ENCODE measurements around the gene C1QC. TPM values are rescaled to one million over a fixed set of nuclear protein-coding genes. Genes with fewer than 3 reads are reported as not detected.

C1QC gene
- total and polyA plus RNA-seq, 3 donors from 2014 or later, result 8.6 to 108 (median 36.8) TPM

DNA sequence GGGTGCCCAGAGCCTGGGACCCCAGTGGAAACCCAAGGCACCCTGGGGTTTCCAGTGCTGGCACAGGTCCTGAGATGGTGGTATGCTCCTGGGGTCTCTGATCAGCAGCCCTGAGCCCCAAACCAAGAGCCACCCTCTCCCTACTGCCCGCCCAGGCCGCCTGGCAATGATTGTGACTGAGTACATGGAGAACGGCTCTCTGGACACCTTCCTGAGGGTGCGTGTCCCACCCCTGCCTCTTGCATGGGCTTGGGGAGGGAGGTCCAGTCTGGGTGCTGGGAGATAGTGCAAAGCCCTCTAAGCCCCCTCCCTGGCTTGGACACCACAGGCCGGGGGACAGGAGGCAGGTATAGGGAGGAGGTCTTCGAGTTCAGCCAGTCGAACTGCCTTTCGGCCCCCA, 45.4 kb upstream of the C1QC start:
- no peak for TF ChIP-seq POLR2A (IDR thresholded peaks at IDR 0.05)
- TF ChIP-seq, protein P1, sequence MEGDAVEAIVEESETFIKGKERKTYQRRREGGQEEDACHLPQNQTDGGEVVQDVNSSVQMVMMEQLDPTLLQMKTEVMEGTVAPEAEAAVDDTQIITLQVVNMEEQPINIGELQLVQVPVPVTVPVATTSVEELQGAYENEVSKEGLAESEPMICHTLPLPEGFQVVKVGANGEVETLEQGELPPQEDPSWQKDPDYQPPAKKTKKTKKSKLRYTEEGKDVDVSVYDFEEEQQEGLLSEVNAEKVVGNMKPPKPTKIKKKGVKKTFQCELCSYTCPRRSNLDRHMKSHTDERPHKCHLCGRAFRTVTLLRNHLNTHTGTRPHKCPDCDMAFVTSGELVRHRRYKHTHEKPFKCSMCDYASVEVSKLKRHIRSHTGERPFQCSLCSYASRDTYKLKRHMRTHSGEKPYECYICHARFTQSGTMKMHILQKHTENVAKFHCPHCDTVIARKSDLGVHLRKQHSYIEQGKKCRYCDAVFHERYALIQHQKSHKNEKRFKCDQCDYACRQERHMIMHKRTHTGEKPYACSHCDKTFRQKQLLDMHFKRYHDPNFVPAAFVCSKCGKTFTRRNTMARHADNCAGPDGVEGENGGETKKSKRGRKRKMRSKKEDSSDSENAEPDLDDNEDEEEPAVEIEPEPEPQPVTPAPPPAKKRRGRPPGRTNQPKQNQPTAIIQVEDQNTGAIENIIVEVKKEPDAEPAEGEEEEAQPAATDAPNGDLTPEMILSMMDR (IDR thresholded peaks at IDR 0.05), result no peak

DNA sequence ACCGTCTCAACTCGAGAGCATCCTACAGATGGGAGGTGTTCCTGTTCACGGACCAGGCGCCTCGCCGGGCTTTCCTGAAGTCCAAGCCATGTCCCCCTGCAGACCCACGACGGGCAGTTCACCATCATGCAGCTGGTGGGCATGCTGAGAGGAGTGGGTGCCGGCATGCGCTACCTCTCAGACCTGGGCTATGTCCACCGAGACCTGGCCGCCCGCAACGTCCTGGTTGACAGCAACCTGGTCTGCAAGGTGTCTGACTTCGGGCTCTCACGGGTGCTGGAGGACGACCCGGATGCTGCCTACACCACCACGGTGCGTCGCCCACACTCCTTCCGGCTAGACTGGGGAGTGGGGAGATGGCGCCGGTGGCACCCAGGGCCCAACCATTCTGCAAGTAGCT, 44.7 kb upstream of the C1QC start:
- Histone ChIP-seq H3K27me3 (no peaks in the 10 kb centered on the region), H3K4me3 (no peak overlapping the region), H3K36me3 (ENCODE audit: low read depth, missing control alignments) (no peaks in the 10 kb centered on the region), H3K4me1 (no peaks in the 10 kb centered on the region), H3K27ac (no peak overlapping the region), H3K9me3 (no peaks in the 10 kb centered on the region)
- TF ChIP-seq POLR2A (IDR thresholded peaks at IDR 0.05), result no peak
- TF ChIP-seq, protein P1 (IDR thresholded peaks at IDR 0.05), result no peak
- WGBS, 2 donors, result 78 to 79% methylated on average over 13 to 24 of the region's 24 CpGs
- no peak for DNase-seq
- intact Hi-C loops (cut with DNase I; ENCODE audit: low total_unique reads), result no loop called here

More for the DNA sequence above, 45.4 kb upstream of the C1QC start:
- Histone ChIP-seq H3K27me3 (no peaks in the 10 kb centered on the region), H3K4me3 (no peak overlapping the region), H3K27ac (no peak overlapping the region), H3K36me3 (ENCODE audit: low read depth, missing control alignments) (no peaks in the 10 kb centered on the region), H3K4me1 (no peaks in the 10 kb centered on the region), H3K9me3 (no peaks in the 10 kb centered on the region)
- intact Hi-C loops (cut with DNase I; ENCODE audit: low total_unique reads), result no loop called here
- 89 to 90% methylated on average over 8 of the region's 8 CpGs for WGBS, 2 donors
- DNase-seq, result no peak

DNA sequence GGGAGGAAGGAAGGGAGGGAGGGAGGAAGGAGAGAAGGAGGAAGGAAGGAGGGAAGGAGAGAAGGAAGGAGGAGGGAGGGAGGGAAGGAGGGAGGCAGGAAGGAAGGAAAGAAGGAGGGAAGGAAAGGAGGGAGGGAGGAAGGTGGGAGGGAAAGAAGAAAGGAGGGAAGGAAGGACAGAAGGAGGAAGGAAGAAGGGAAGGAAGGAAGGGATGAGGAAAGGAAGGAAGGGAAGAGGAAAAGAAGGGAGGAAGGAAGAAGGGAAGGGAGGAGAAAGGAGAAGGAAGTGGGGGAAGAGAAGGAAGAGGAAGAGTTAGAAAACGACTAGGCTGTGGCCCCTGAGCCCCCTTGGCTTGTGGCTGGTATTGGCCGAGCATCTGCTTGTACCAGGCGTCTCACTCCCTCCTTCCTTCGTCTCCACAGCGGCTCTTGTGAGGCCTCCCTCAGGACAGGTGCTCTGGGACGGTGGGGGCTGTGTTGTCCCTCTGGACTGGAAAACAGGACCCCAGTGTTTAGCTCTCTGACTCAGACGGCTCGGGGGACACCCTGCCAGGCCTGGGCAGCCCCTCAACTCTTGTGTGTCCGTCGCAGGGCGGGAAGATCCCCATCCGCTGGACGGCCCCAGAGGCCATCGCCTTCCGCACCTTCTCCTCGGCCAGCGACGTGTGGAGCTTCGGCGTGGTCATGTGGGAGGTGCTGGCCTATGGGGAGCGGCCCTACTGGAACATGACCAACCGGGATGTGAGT, 43.2 kb upstream of the C1QC start:
- DNase-seq, result no peak

DNA sequence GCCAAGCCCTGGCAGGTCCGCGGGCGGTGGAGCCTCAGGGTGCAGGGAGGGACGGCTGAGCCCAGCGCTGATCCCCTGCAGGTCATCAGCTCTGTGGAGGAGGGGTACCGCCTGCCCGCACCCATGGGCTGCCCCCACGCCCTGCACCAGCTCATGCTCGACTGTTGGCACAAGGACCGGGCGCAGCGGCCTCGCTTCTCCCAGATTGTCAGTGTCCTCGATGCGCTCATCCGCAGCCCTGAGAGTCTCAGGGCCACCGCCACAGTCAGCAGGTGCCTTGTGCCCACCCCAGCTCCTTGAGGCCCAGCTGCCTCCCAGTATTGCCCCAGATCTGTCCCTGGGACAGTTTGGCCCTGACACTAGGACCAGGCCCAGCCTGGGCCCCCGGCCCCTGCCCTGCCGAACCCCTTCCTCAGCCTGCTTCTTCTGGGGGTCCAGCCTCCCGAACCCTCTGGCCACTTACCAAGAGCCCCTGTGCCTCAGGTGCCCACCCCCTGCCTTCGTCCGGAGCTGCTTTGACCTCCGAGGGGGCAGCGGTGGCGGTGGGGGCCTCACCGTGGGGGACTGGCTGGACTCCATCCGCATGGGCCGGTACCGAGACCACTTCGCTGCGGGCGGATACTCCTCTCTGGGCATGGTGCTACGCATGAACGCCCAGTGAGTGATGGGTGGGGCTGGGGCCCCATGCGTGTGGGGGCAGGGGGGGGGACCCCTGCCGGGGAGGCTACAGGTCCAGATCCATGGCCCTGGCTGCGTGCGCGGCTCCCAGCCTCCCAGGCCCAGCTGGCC, 42.4 kb upstream of the C1QC start:
- H3K4me3 ChIP-seq, result no peak overlapping the region
- no peaks in the 10 kb centered on the region for H3K9me3 ChIP-seq
- H3K36me3 ChIP-seq (ENCODE audit: low read depth, missing control alignments), result no peaks in the 10 kb centered on the region
- WGBS, 2 donors, result 78% methylated on average over 38 of the region's 39 CpGs; no CpG with 5 or more reads in 1 of the 2 donors
- H3K27ac ChIP-seq, result no peak overlapping the region
- DNase-seq, result no peak
- no peaks in the 10 kb centered on the region for H3K4me1 ChIP-seq
- intact Hi-C loops (cut with DNase I; ENCODE audit: low total_unique reads), result no loop called here
- TF ChIP-seq, protein P1 (IDR thresholded peaks at IDR 0.05), result no peak
- TF ChIP-seq POLR2A (IDR thresholded peaks at IDR 0.05), result no peak
- H3K27me3 ChIP-seq, result no peaks in the 10 kb centered on the region

More for the DNA sequence above, 43.2 kb upstream of the C1QC start:
- Histone ChIP-seq H3K27ac (no peak overlapping the region), H3K36me3 (ENCODE audit: low read depth, missing control alignments) (no peaks in the 10 kb centered on the region), H3K4me1 (no peaks in the 10 kb centered on the region), H3K9me3 (no peaks in the 10 kb centered on the region), H3K4me3 (no peak overlapping the region), H3K27me3 (no peaks in the 10 kb centered on the region)
- 20 to 54% methylated on average over 3 to 22 of the region's 22 CpGs for WGBS, 2 donors
- TF ChIP-seq, protein P1 (IDR thresholded peaks at IDR 0.05), result no peak
- no peak for TF ChIP-seq POLR2A (IDR thresholded peaks at IDR 0.05)
- intact Hi-C loops (cut with DNase I; ENCODE audit: low total_unique reads), result no loop called here

All from testis (tissue), 3 donors.